GM21515 (cell line): Measurements from ENCODE around the gene CLPSL2.

Experiments
- ATAC-seq: cut with Tn5 transposase; IDR thresholded peaks from one replicate; pipeline ENCODE4 v1.9.1; 2021; ENCODE audit not compliant: unreplicated experiment

The CLPSL2 gene

GRCh38 chr6:35745509-35745908, 30.9 kb upstream of the CLPSL2 start:
- ATAC-seq = no peak

- no peak for ATAC-seq
These were observed 29.9 kb upstream of the CLPSL2 start for GRCh38 chr6:35746516-35746915.

- ATAC-seq = no peak
These were observed 28.5 kb upstream of the CLPSL2 start for GRCh38 chr6:35747877-35748276.

- no peak for ATAC-seq
These were observed 25.8 kb upstream of the CLPSL2 start for GRCh38 chr6:35750557-35750956.

GRCh38 chr6:35751594-35751993, 24.8 kb upstream of the CLPSL2 start:
- ATAC-seq = no peak

- no peak for ATAC-seq
These were observed 24.1 kb upstream of the CLPSL2 start for GRCh38 chr6:35752330-35752729.

- no peak for ATAC-seq
These were observed 21.7 kb upstream of the CLPSL2 start for GRCh38 chr6:35754452-35755277.

GRCh38 chr6:35755278-35755924, 21.0 kb upstream of the CLPSL2 start:
- ATAC-seq = no peak

GRCh38 chr6:35757456-35758123, 18.8 kb upstream of the CLPSL2 start:
- ATAC-seq = no peak

GRCh38 chr6:35759426-35759825, 17.0 kb upstream of the CLPSL2 start:
- no peak for ATAC-seq

- no peak for ATAC-seq
These were observed 10.7 kb upstream of the CLPSL2 start for GRCh38 chr6:35765739-35766138.

GRCh38 chr6:35769211-35769610, 7.2 kb upstream of the CLPSL2 start:
- ATAC-seq = no peak

GRCh38 chr6:35771343-35771627, 5.1 kb upstream of the CLPSL2 start:
- no peak for ATAC-seq

- ATAC-seq = no peak
These were observed 2.1 kb upstream of the CLPSL2 start for GRCh38 chr6:35774116-35774794.

- ATAC-seq = no peak
These were observed 1.4 kb upstream of the CLPSL2 start for GRCh38 chr6:35775031-35775430.

GRCh38 chr6:35777356-35778102, 1.1 kb downstream of the CLPSL2 start:
- no peak for ATAC-seq

- no peak for ATAC-seq
These were observed 2.0 kb downstream of the CLPSL2 start for GRCh38 chr6:35778437-35778836.

GRCh38 chr6:35780719-35781118, 4.3 kb downstream of the CLPSL2 start, which contains the start of gene CLPSL1:
CLPSL1 (plus strand) TSS chr6:35781019; CDS start chr6:35781111, 92 bp downstream.
- ATAC-seq = no peak

GRCh38 chr6:35781290-35781689, 4.9 kb downstream of the CLPSL2 start:
- no peak for ATAC-seq

- no peak for ATAC-seq
These were observed 6.0 kb downstream of the CLPSL2 start for GRCh38 chr6:35782424-35782823.

- no peak for ATAC-seq
These were observed 7.8 kb downstream of the CLPSL2 start for GRCh38 chr6:35784200-35784599.
